ENCODE measurements around the gene FOXG1. TPM values are rescaled to one million over a fixed set of nuclear protein-coding genes. Genes with fewer than 3 reads are reported as not detected.

The FOXG1 gene
- total RNA-seq, 2 donors from 2014 or later, result not detected

GRCh38 chr14:28745176-28745575, 21.4 kb upstream of the FOXG1 start:
- H3K27ac ChIP-seq, result no peak overlapping the region
- no peak for ATAC-seq
- H3K4me3 ChIP-seq, result no peak overlapping the region
- TF ChIP-seq POLR2A (IDR thresholded peaks at IDR 0.05), result no peak
- H3K27me3 ChIP-seq, result no peaks in the 10 kb centered on the region
- DNase-seq, result no peak
- H3K4me1 ChIP-seq, result no peaks in the 10 kb centered on the region
- H3K9me3 ChIP-seq, result peaks cover 0 to 5% (median 0%) of the 10 kb centered on the region in 3 donors
- WGBS, 2 donors, result 8 to 9% methylated on average over 1 of the region's 1 CpG
- no peaks in the 10 kb centered on the region for H3K36me3 ChIP-seq (replicated peaks in 1 of 2; ENCODE audit: insufficient read depth in 1 of 2, low read depth in 2 of 2)
- intact Hi-C loops (cut with DNase I), result no loop called here

DNA sequence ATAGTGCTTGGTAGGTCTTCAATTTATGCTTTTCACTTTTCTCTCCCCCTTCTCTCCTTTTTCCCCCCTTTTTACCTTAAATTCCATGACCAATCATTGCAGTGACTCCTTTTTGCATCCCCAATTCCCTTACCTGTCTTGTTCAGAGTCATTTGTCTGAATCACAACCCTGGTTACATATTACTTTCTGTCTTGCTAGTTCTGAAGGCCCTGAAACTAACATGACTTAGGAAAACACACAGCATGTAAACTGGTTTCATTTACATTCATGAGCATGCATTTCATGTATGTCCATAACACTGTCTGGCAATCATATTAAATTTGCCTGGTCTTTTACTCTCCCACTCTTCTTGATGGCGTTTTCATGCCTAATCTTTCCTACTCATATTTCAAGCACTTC, 20.3 kb upstream of the FOXG1 start:
- H3K27me3 ChIP-seq, result no peaks in the 10 kb centered on the region
- H3K4me1 ChIP-seq, result no peaks in the 10 kb centered on the region
- H3K36me3 ChIP-seq (replicated peaks in 1 of 2; ENCODE audit: insufficient read depth in 1 of 2, low read depth in 2 of 2), result no peaks in the 10 kb centered on the region
- peaks cover 0 to 5% (median 0%) of the 10 kb centered on the region in 3 donors for H3K9me3 ChIP-seq
- DNase-seq (no peak), ATAC-seq (no peak)
- intact Hi-C loops (cut with DNase I), result no loop called here
- no peak overlapping the region for H3K4me3 ChIP-seq
- no peak overlapping the region for H3K27ac ChIP-seq
- 38 to 59% methylated on average over 1 of the region's 1 CpG for WGBS, 2 donors
- no peak for TF ChIP-seq POLR2A (IDR thresholded peaks at IDR 0.05)
- TF ChIP-seq, protein P1, sequence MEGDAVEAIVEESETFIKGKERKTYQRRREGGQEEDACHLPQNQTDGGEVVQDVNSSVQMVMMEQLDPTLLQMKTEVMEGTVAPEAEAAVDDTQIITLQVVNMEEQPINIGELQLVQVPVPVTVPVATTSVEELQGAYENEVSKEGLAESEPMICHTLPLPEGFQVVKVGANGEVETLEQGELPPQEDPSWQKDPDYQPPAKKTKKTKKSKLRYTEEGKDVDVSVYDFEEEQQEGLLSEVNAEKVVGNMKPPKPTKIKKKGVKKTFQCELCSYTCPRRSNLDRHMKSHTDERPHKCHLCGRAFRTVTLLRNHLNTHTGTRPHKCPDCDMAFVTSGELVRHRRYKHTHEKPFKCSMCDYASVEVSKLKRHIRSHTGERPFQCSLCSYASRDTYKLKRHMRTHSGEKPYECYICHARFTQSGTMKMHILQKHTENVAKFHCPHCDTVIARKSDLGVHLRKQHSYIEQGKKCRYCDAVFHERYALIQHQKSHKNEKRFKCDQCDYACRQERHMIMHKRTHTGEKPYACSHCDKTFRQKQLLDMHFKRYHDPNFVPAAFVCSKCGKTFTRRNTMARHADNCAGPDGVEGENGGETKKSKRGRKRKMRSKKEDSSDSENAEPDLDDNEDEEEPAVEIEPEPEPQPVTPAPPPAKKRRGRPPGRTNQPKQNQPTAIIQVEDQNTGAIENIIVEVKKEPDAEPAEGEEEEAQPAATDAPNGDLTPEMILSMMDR (IDR thresholded peaks at IDR 0.05), result no peak

- Histone ChIP-seq H3K9me3 (peaks cover 0 to 5% (median 0%) of the 10 kb centered on the region in 3 donors), H3K4me3 (no peak overlapping the region), H3K4me1 (no peaks in the 10 kb centered on the region), H3K36me3 (replicated peaks in 1 of 2; ENCODE audit: insufficient read depth in 1 of 2, low read depth in 2 of 2) (no peaks in the 10 kb centered on the region), H3K27me3 (peaks cover 0 to 19% of the 10 kb centered on the region in 2 donors), H3K27ac (no peak overlapping the region)
- WGBS, 2 donors, result 23 to 25% methylated on average over 5 of the region's 5 CpGs
- TF ChIP-seq, protein P1 (IDR thresholded peaks at IDR 0.05), result peak in 6 of 7 experiments; percentile 35 to 48 (median 45)
- no peak for TF ChIP-seq POLR2A (IDR thresholded peaks at IDR 0.05)
- DNase-seq, result peak; percentile 29 to 52 (median 46)
- intact Hi-C loops (cut with DNase I), result no loop called here
- ATAC-seq, result peak; percentile 60
These were observed 15.0 kb upstream of the FOXG1 start for GRCh38 chr14:28751467-28752058.

GRCh38 chr14:28754209-28754985, 12.2 kb upstream of the FOXG1 start:
- Histone ChIP-seq H3K27ac (no peak overlapping the region), H3K9me3 (no peaks in the 10 kb centered on the region), H3K4me3 (no peak overlapping the region), H3K4me1 (peaks cover 6% of the 10 kb centered on the region), H3K36me3 (replicated peaks in 1 of 2; ENCODE audit: insufficient read depth in 1 of 2, low read depth in 2 of 2) (no peaks in the 10 kb centered on the region), H3K27me3 (peaks cover 0 to 45% of the 10 kb centered on the region in 2 donors)
- intact Hi-C loops (cut with DNase I), result no loop called here
- peak; percentile 32 to 59 (median 50) for DNase-seq
- ATAC-seq, result no peak
- TF ChIP-seq POLR2A (IDR thresholded peaks at IDR 0.05), result no peak
- TF ChIP-seq, protein P1 (IDR thresholded peaks at IDR 0.05), result peak; percentile 48 to 66 (median 63)
- 6 to 8% methylated on average over 9 of the region's 9 CpGs for WGBS, 2 donors

DNA sequence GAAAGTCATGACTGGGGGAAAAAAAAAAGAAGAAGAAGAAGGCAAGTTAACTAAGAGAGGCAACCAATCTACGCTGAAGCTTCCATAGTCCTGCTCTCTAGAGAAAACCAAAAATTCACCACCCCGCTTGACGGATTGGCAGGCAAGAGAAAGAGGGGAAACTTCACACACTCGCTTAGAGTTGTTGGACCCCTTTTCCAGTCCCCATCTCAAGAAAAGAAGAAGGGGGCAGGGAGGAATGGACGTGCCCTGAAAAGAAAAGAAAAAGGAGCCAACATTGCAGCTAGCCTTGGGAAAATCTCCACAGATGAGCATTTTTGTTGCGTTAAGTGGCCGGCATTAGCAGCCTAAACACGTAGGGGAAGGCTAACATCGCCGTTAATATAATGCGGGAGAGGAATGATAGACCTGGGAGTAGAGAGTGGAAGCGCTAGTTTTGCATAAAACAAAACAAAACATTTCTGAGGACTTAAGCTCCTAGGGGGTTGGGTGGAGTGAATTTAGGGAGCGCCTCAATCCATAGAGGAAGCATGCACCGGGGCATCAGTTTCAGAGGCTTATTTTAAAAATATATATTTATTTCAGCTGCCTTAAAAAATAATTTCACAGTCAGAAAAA, 11.3 kb upstream of the FOXG1 start:
- DNase-seq (no peak), ATAC-seq (no peak)
- Histone ChIP-seq H3K4me3 (no peak overlapping the region), H3K36me3 (replicated peaks in 1 of 2; ENCODE audit: insufficient read depth in 1 of 2, low read depth in 2 of 2) (no peaks in the 10 kb centered on the region), H3K4me1 (peaks cover 14% of the 10 kb centered on the region), H3K27me3 (peaks cover 0 to 54% of the 10 kb centered on the region in 2 donors), H3K27ac (no peak overlapping the region), H3K9me3 (no peaks in the 10 kb centered on the region)
- intact Hi-C loops (cut with DNase I), result loop anchor here (5.0 kb wide), 1 partner anchor 782 kb away; no protein-coding TSS in a partner anchor
- 4 to 7% methylated on average over 14 of the region's 14 CpGs for WGBS, 2 donors
- TF ChIP-seq, protein P1 (IDR thresholded peaks at IDR 0.05), result no peak
- no peak for TF ChIP-seq POLR2A (IDR thresholded peaks at IDR 0.05)

Data from body of pancreas (tissue), 4 donors.